ENCODE results near the gene PIGP.
"Not testable (repeated sequence)": the region's sequence is repeated elsewhere in the genome, so short reads cannot be mapped to it uniquely, and the experiment has no call there.

Gene PIGP

GRCh38 chr21:37044643-37045042, 28.2 kb downstream of the PIGP start:
- no peak for DNase-seq (ENCODE audit: low read depth in 2 of 2)

- no peak for DNase-seq (ENCODE audit: low read depth in 2 of 2)
Measured at GRCh38 chr21:37043818-37044217, 29.1 kb downstream of the PIGP start.

DNA sequence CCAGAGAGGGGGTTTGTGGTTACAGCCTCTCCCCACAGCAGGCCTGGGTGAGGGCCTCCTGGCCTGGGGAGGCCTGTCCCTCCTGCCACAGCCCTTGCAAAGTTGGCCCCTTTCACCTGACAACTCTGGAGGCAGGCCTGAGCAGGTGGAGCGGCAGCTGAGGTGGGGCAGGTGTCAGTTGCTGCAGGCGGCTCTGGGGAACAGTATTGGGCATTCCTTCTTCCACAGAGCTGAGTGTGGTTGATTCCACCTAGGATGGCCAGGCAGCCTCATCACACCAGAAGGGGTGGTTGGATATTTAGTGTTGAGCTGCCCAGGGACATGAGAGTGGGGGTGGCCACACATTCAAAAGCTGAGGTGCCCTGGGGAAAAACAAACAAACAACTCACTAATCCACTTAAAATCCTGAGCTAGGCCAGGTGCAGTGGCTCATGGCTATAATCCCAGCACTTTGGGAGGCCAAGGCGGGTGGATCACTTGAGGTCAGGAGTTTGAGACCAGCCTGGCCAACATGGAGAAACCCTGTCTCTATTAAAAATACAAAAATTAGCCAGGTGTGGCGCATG, 31.1 kb downstream of the PIGP start:
- DNase-seq (ENCODE audit: low read depth in 2 of 2), result no peak

GRCh38 chr21:37040212-37040611, 32.7 kb downstream of the PIGP start:
- no peak for DNase-seq (ENCODE audit: low read depth in 2 of 2)

DNA sequence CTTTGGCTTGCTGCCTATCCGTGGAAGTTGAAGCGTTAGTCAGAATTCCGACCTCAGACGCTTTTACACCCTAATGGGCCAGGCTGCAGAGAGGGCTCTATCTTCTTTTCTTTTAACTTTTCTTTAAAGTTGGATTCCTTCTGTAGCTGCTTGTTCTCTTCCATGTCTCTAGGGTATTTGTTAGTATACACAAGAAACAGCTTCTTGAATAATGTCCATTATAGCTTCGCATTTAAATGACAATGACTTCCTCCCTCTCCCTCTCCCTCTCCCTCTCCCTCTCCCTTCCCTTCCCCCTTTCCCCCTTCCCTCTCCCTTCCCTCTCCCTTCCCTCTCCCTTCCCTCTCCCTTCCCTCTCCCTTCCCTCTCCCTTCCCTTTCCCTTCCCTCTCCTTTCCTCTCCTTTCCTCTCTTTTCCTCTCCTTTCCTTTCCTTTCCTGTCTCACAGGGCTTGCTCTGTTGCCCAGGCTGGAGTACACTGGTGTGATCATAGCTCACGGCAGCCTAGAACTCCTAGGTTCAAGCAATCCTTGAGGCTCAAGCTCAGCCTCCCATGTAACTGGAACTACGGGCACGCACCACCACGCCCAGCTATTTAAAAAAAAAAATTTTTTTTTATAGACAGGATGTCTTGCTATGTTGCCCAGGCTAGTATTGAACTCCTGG, 33.3 kb downstream of the PIGP start:
- no peak for DNase-seq (ENCODE audit: low read depth in 2 of 2)

GRCh38 chr21:37036177-37036576, 36.7 kb downstream of the PIGP start:
- DNase-seq (ENCODE audit: low read depth in 2 of 2), result no peak

DNA sequence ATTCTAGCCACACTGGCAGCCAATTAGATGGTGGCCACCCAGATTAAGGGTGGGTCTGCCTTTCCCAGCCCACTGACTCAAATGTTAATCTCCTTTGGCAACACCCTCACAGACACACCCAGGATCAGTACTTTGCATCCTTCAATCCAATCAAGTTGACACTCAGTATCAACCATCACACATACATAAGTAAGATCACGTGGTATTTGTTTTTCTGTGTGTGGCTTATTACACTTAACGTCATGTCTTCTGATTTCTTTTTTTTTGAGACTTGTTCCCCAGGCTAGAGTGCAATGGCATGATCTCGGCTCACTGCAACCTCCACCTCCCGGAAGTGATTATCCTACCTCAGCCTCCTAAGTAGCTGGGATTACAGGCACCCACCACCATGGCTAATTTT, 38.5 kb downstream of the PIGP start:
- DNase-seq (ENCODE audit: low read depth in 2 of 2), result not testable (repeated sequence)

- no peak for DNase-seq (ENCODE audit: low read depth in 2 of 2)
Measured at GRCh38 chr21:37032877-37033471, 39.9 kb downstream of the PIGP start.

DNA sequence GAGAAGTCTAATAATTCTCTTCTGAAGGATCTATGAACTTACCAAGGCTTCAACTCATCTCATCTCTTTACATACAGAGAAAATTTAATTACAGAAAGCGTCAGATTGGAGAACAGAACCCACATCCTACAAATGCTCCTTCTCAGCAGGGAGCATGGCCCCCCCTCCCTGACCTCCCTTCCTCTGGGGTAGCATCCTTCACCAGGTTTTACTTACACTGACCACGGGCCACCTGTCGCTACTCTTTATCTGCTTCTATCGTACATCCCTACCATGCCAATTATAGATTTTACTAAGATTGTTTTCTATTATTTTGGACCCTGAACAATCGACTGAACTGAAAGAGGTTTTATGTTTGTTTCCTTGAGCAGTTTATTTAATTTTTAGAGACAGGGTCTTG, 40.6 kb downstream of the PIGP start:
- no peak for DNase-seq (ENCODE audit: low read depth in 2 of 2)

DNA sequence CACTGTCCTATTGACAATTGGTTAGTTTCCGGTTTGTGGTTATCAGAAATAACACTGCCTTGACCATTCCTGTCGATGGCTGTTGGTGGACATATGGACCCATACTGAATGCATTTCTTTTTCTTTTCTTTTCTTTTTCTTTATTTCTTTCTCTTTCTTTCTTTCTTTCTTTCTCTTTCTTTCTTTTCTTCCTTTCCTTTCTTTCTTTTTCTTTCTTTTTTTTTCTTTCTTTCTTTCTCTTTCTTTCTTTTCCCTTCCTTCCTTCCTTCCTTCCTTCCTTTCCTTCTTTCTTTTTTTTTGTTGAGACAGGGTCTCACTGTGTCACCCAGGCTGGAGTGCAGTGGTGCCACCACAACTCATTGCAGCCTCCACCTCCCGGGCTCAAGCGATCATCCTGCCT, 42.0 kb downstream of the PIGP start:
- DNase-seq (ENCODE audit: low read depth in 2 of 2), result no peak

- no peak for DNase-seq (ENCODE audit: low read depth in 2 of 2)
Measured at GRCh38 chr21:37028570-37028969, 44.3 kb downstream of the PIGP start.

DNA sequence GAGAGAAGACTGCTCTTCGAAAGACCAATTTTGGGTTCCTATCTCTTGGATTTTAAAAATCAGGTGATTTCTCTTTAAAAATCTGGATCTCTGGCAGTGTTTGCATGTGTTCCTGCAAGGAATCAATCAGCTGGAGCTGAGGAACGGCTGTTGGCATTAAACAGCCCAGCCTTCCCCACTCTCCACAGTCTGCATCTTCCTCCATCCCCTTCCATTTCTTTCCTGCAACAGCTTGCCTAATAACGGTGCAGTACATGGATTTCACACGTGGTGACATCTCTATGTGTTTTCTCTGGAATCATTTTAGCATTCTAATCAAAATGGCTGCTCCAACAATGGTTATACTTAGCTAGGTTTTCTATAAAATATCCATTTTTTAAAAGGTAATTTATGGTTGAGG, 46.4 kb downstream of the PIGP start:
- no peak for DNase-seq (ENCODE audit: low read depth in 2 of 2)

DNA sequence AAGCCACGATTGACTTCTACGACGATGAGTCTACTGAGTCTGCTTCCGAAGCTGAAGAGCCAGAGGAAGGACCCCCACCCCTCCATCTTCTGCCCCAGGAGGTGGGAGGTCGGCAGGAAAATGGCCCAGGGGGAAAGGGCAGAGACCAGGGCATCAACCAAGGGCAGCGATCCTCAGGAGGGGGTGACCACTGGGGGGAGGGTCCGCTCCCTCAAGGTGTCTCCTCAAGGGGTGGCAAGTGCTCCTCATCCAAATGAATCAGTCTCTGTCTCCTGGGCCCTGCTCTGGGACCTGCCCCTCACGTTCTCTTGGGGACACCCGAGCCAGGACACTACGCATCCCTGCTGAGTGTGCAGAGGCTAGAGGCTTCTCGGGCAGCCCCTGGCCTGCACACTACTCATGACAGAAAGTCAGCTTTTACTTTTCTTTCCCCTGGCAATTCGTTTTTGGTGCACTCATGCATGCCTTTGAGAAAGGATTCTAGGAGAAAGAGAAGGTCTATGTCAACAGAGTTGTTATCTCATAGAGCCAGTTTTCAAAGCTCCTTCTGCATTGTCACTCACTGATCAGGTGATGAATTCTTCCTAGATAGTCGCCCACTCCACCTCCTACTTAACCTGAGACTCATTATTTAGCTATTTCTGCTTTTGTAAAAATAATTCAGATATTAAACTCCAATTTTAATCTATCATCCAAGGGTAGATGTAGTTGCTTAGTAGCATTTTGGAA, 54.8 kb downstream of the PIGP start:
- DNase-seq (ENCODE audit: low read depth in 2 of 2), result no peak

Measured in activated CD8-positive, alpha-beta memory T cell treated with anti-CD3 and anti-CD28 coated beads for 4 hours (primary cell).